ENCODE data around the gene MYT1.
"Not testable (repeated sequence)": the region's sequence is repeated elsewhere in the genome, so short reads cannot be mapped to it uniquely, and the experiment has no call there.

The MYT1 gene

DNA sequence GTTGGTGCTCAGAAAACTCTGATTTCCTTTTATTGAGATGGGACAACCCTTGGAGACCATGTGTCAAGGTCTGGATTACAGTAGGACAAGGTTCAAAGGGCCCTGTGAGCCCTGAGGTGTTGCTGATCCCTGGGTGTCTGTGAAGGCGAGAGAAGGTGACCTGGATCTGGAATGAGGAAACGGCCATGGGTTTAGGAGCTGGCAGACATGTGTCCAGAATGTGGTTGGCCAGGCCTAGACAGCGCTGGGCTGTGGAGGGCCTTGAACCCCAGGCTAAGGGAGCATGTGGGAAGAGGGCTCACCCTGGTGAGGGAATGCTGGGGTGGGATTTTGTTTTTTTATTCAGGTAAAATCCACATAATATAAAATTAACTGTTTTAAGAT lies 116.2 kb downstream of the MYT1 start:
- FAIRE-seq (no peak), DNase-seq (ENCODE audit: insufficient read length) (no peak)
- no peak for TF ChIP-seq TAF1 (IDR thresholded peaks at IDR 0.05; ENCODE audit: borderline replicate concordance, low read depth, low read length)
- TF ChIP-seq POLR2AphosphoS5 (IDR thresholded peaks at IDR 0.05; ENCODE audit: low read depth, low read length) = no peak
- no peak for TF ChIP-seq POLR2A (IDR thresholded peaks at IDR 0.05; ENCODE audit: low read depth, low read length)

DNA sequence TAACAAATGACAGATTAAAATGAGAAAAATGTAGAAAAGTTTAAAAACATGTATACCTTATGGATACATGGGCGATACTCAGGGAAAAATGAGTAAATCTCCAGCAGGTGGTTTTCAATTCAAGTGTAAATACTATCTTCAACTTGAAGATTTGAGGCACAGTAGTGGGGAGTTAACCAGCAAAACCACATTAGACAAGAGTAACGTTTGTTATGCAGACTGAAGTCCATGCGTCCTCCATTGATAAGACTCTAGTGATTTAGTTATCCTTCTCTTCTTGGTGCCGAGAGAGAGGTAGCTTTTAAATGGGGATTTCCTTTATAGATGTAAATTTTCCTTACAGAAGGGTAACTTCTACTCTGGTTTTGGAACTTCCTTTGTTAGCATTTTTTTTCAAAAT lies 119.4 kb downstream of the MYT1 start:
- TF ChIP-seq POLR2AphosphoS5 (IDR thresholded peaks at IDR 0.05; ENCODE audit: low read depth, low read length) (no peak), POLR2A (IDR thresholded peaks at IDR 0.05; ENCODE audit: low read depth, low read length) (no peak), TAF1 (IDR thresholded peaks at IDR 0.05; ENCODE audit: borderline replicate concordance, low read depth, low read length) (no peak)
- FAIRE-seq (no peak), DNase-seq (ENCODE audit: insufficient read length) (no peak)

DNA sequence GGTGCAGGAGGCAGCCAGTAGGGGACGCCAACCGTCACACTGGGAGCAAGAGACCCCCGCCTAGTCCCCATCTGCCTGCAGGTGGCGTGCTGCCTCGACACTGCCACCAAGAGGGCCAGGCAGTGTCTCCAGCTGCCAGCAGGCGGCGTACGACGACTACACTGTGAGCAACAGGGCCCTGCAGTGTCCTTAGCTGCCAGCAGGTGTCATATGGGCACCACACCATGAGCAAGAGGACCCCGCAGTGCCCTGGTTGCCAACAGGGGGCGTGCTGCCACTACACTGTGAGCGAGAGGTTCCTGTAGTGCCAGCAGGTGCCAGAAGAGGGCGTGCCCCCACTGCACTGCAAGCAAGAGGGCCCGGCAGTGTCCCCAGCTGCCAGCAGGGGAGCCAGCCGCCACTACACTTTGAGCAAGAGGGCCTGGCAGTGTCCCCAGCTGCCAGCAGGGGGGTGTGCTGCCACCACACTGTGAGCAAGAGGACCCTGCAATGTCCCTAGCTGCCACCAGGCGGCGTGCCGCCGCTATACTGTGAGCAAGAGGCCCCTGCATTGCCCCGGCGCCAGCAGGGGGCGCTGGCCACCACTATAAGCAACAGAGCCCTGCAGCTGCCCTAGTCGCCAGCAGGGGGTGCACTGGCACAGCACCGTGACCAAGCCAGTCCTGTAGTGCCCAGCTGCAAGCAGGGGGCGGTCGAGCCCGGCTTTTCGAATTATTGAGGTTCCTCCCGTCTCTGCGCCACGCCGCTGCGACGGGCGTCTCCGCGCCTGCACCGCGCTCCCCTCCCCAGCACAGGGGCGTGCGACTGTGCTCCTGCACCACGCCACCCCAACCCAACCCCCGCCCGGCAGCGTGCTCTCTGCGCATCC lies 121.6 kb downstream of the MYT1 start:
- FAIRE-seq = not testable (repeated sequence)
- peak; percentile 56 for DNase-seq (ENCODE audit: insufficient read length)

DNA sequence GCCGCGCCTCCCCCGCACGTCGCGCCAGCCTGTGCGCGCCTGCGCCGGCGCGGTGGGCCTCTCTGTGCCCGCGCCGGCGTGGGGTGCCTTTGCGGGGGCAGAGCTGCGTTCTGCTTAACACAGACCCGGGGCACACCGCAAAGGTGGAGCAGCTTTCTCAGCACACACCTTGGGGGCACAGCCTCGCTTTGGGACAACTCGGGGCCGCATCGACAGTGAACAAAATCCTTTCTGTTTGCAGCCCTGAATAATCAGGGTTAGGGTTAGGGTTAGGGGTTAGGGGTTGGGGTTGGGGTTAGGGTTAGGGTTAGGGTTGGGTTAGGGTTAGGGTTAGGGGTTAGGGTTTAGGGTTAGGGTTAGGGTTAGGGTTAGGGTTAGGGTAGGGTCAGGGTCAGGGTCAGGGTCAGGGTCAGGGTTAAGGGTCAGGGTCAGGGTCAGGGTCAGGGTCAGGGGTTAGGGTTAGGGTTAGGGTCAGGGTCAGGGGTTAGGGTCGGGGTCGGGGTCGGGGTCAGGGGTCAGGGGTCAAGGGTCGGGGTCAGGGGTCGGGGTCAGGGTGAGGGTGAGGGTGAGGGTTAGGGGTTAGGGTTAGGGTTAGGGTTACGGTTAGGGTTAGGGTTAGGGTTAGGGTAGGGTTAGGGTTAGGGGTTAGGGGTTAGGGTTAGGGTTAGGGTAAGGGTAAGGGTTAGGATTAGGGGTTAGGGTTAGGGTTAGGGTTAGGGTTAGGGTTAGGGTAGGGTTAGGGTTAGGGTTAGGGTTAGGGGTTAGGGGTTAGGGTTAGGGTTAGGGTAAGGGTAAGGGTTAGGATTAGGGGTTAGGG lies 122.4 kb downstream of the MYT1 start:
- peak; percentile 74 for FAIRE-seq
- not testable (repeated sequence) for DNase-seq (ENCODE audit: insufficient read length)

DNA sequence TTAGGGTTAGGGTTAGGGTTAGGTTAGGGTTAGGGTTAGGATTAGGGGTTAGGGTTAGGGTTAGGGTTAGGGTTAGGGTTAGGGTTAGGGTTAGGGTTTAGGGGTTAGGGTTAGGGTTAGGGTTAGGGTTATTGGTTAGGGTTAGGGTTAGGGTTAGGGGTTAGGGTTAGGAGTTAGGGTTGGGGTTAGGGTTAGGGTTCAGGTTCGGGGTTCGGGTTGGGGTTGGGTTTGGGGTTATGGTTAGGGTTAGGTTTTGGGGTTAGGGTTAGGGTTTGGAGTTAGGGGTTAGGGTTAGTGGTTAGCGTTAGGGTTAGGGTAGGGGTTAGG lies 123.0 kb downstream of the MYT1 start:
- DNase-seq (ENCODE audit: insufficient read length) = not testable (repeated sequence)
- FAIRE-seq = peak; percentile 21
